HUES64 (cell line): ENCODE measurements around the gene RHBDD1.

Experiments used
- H3K27ac ChIP-seq: 2 replicates; pipeline ENCODE4 v1.7.0; 2013; ENCODE audit warnings: low read depth, low read length, inconsistent platforms
- H3K27me3 ChIP-seq: 2 replicates; pipeline ENCODE4 v1.6.1; 2013; ENCODE audit warnings: mild to moderate bottlenecking, low read length; ENCODE audit not compliant: insufficient read depth
- H3K36me3 ChIP-seq: 2 replicates; pipeline ENCODE4 v1.6.1; 2013; ENCODE audit warnings: mild to moderate bottlenecking, low read length; ENCODE audit not compliant: insufficient read depth
- H3K4me1 ChIP-seq: 2 replicates; pipeline ENCODE4 v1.6.1; 2013; ENCODE audit warnings: mild to moderate bottlenecking, low read length, moderate library complexity; ENCODE audit not compliant: insufficient read depth
- H3K4me3 ChIP-seq: 2 replicates; pipeline ENCODE4 v1.5.1; 2013; ENCODE audit warnings: mild to moderate bottlenecking, low read length, moderate library complexity
- H3K9ac ChIP-seq: 2 replicates; pipeline ENCODE4 v1.6.1; 2013; ENCODE audit warnings: mild to moderate bottlenecking, low read depth, low read length
- H3K9me3 ChIP-seq: 2 replicates; pipeline ENCODE4 v1.6.1; 2013; ENCODE audit warnings: low read depth, low read length; ENCODE audit not compliant: insufficient read depth
- WGBS: fragments of 150-250, 120-280 bp; methylation state at CpG from one replicate; pipeline ENCODE4 v1.1.7; 2013; ENCODE audit warnings: missing lambda C conversion rate; 5-methylcytosine and 5-hydroxymethylcytosine counted together

RHBDD1 gene

DNA sequence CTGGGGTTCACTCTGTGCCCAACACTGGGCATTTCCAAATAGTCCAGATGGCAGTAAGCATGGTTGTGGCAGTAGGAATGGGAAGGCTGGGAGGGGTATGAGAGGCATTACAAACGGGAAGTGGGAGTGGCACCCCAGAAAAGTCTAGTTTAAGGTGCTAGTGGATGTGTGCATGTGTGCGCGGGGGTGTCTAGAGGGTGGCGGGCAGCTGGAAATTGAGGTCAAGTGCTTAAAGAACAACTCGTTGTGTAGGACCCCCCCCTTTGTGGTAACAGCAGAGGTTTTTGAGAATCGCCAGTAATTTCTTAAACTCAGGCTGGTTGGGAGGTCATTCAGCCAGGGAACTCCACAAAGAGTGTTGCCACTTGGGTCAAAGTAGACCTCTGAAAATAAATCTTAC lies 69.9 kb downstream of the RHBDD1 start:
- 0 out of 2 replicates have a peak, but pooled peaks cover 6% of the 10 kb centered on the region for H3K36me3 ChIP-seq
- H3K4me3 ChIP-seq, result no peak overlapping the region
- no peaks in the 10 kb centered on the region for H3K27me3 ChIP-seq
- no peaks in the 10 kb centered on the region for H3K9me3 ChIP-seq
- H3K4me1 ChIP-seq, result no peaks in the 10 kb centered on the region
- no peak overlapping the region for H3K27ac ChIP-seq
- WGBS, result 80% methylated on average over 6 of the region's 6 CpGs
- H3K9ac ChIP-seq, result no peak overlapping the region

DNA sequence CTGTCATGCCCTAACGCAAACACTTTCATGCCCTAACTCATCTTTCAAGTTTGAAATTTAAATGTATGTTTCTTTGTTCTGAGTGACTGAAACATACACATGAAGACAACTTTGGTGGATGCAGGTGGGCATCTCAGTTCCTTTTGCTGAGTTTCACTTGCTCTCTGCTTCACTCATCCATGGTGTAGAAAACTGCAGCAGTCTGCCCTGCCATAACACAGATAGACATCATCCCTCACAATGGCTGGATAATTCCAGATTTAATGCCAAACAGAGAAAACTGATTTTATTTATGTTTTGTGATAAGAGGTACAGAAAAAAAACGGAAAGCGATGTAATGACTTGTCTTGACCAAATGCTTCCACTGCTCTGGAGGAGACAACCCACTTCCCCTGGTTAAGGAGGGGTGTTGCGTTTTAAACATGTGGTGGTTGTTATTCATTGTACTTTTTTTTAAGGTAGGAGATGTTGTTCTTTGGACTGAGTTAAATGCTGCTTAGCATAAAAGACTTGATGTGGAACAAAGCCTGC lies 70.4 kb downstream of the RHBDD1 start:
- H3K36me3 ChIP-seq, result 0 out of 2 replicates have a peak, but pooled peaks cover 6% of the 10 kb centered on the region
- no peak overlapping the region for H3K27ac ChIP-seq
- no peaks in the 10 kb centered on the region for H3K9me3 ChIP-seq
- WGBS, result 96% methylated on average over 4 of the region's 4 CpGs
- H3K4me1 ChIP-seq, result no peaks in the 10 kb centered on the region
- no peaks in the 10 kb centered on the region for H3K27me3 ChIP-seq
- no peak overlapping the region for H3K9ac ChIP-seq
- no peak overlapping the region for H3K4me3 ChIP-seq

DNA sequence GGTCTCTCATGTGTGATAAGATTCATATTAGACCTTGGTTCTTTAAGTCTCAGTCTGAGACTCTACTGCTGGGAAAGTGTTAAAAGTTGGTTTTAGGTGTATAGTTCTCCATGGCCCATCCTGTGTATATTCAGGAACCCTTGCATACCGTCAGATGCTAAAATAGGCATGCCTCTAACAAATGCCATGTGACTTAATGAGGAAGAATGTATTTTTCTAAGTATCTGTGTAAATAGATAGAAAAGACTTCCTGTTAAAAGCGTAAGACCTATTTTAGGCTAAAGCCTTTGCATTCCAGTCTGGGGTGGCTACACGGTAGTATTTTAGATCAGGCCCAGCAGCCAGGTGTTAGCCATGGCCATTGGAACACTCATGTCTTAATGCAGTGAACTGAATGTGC lies 73.3 kb downstream of the RHBDD1 start:
- Histone ChIP-seq H3K27me3 (no peaks in the 10 kb centered on the region), H3K9me3 (no peaks in the 10 kb centered on the region), H3K36me3 (0 out of 2 replicates have a peak, but pooled peaks cover 5% of the 10 kb centered on the region), H3K4me1 (no peaks in the 10 kb centered on the region), H3K27ac (no peak overlapping the region), H3K9ac (no peak overlapping the region), H3K4me3 (no peak overlapping the region)
- 95% methylated on average over 3 of the region's 3 CpGs for WGBS

DNA sequence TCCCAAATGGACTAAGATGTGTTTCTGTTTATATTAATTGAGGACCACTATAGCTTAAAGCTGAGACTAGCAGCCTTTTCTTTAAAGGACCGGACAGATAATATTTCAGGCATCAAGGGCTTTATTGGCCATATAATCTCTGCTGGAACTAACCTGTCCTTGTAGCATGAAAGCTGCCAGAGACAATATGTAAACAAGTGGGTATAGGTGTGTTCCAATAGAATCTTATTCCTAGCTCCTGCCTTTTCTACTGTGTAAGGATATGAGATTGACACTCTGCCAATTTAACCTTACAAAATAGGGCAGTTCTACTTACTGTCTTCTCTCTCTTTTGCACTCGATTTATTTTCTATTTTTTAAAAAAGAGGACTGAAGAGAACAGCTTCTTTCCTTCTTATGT lies 74.0 kb downstream of the RHBDD1 start:
- no peak overlapping the region for H3K9ac ChIP-seq
- peaks cover 6% of the 10 kb centered on the region; the same call in 1 of the 2 replicates for H3K36me3 ChIP-seq
- 89% methylated on average over 2 of the region's 2 CpGs for WGBS

DNA sequence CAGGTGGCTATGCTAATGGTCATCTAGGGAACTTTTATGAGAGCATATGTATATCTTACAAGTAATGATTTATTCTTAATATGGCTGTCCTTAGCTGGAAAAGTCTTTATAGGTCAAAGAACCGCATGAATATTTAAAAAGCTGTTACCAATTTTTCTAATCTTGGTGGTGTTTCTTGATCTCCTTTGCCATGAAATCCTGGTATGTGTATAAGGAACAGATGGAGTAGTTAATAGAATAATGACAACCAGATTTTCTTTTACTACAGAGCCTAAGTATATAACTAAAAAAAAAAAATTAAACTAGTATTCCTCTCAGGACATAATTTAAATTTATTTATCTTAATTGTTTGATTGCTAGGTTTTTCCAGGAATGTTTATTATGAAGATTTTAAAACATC lies 74.5 kb downstream of the RHBDD1 start:
- no peaks in the 10 kb centered on the region for H3K9me3 ChIP-seq
- no CpG with 5 or more reads among the region's 1 CpG for WGBS
- no peak overlapping the region for H3K9ac ChIP-seq
- H3K4me1 ChIP-seq, result no peaks in the 10 kb centered on the region
- H3K27ac ChIP-seq, result no peak overlapping the region
- peaks cover 8% of the 10 kb centered on the region; the same call in 1 of the 2 replicates for H3K36me3 ChIP-seq
- no peaks in the 10 kb centered on the region for H3K27me3 ChIP-seq
- no peak overlapping the region for H3K4me3 ChIP-seq

More for the DNA sequence above, 74.0 kb downstream of the RHBDD1 start:
- no peaks in the 10 kb centered on the region for H3K4me1 ChIP-seq
- H3K27me3 ChIP-seq, result no peaks in the 10 kb centered on the region
- H3K9me3 ChIP-seq, result no peaks in the 10 kb centered on the region
- H3K27ac ChIP-seq, result no peak overlapping the region
- H3K4me3 ChIP-seq, result no peak overlapping the region

DNA sequence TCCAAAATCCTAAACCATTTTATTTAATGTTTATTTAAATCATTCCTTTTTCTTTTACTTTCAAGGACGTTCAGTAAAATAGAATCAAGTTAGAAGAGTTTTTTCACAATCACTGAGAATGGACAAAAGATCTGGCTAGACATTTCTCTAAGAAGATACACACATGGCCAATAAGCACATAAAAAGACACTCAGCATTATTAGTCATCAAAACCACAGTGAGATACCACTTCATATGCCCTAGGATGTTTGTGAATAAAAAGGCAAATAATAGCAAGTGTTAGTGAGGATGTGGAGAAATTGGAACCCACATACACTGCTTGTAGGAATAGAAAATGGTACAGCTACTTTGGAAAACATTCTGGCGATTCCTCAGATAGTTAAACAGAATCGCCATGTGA lies 76.1 kb downstream of the RHBDD1 start:
- H3K9ac ChIP-seq, result no peak overlapping the region
- H3K9me3 ChIP-seq, result no peaks in the 10 kb centered on the region
- no peak overlapping the region for H3K27ac ChIP-seq
- H3K4me1 ChIP-seq, result no peaks in the 10 kb centered on the region
- H3K36me3 ChIP-seq, result peaks cover 7% of the 10 kb centered on the region; the same call in 1 of the 2 replicates
- no peaks in the 10 kb centered on the region for H3K27me3 ChIP-seq
- H3K4me3 ChIP-seq, result no peak overlapping the region
- 100% methylated on average over 2 of the region's 3 CpGs for WGBS

DNA sequence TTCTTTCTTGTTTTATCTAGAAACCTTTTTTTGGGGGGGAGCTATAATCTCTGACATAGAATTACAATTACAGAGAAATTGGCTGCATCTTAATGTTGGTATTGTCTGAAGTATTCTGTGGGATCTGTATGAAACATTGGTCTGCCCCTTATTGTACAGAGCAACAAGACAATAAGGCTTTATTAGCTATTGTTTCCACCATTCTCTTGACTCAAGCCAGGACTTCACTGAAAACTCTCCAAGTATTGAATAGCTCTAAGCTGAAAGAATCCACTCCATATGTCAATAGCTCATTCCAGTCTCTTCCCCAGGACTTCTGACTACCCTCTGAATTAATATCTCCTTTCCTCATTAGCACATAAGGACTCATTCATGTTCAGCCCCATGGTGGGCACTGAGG lies 77.8 kb downstream of the RHBDD1 start:
- H3K27me3 ChIP-seq, result no peaks in the 10 kb centered on the region

DNA sequence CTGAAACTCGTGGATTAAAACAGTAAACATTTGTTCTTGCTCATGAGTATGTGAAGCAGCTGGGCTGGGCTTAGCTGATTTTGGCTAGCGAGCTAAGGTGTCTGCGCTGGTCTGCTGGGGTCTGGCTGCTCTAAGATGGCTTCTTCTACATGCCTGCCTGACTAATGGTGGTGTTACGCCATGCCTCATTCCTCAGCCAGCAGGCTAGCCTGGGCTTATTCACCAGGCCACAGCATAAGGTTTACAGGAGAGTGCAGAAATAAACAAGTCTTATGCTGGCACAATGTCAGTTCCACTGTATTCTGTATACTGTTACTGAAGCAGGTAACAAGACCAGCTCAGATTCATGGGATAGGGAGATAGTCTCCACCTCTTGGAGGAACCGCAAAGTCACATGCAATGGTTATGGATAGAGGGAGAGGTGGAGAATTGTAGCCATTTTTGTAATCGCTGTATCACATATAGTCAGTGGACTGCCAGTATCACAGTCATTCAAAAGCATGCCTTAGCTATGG lies 80.0 kb downstream of the RHBDD1 start:
- Histone ChIP-seq H3K4me1 (no peaks in the 10 kb centered on the region), H3K9me3 (no peaks in the 10 kb centered on the region), H3K27ac (no peak overlapping the region), H3K36me3 (peaks cover 4% of the 10 kb centered on the region; the same call in 1 of the 2 replicates), H3K27me3 (no peaks in the 10 kb centered on the region), H3K4me3 (no peak overlapping the region), H3K9ac (no peak overlapping the region)
- WGBS, result 95% methylated on average over 5 of the region's 6 CpGs

More for the DNA sequence above, 77.8 kb downstream of the RHBDD1 start:
- Histone ChIP-seq H3K4me3 (no peak overlapping the region), H3K4me1 (no peaks in the 10 kb centered on the region), H3K9me3 (no peaks in the 10 kb centered on the region), H3K36me3 (peaks cover 4% of the 10 kb centered on the region; the same call in 1 of the 2 replicates), H3K9ac (no peak overlapping the region), H3K27ac (no peak overlapping the region)

DNA sequence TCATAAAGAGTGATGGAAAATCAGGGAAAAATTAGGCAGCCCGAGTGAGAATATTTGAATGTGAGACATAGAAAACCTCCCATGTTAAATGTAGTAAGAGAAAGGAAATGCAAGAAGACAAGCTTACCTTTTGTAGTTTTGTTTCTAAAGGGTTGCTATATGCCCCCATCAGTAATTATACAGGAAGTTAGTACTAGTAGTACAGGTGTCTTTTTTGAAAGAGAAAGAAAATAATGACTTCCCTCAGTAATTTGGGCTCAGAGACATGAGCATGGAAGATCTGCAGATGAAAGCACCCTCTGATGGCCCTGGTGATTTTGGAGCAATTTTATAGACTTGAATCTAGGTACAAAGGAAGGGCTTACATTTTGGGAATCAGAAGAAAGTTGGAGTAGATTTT lies 80.8 kb downstream of the RHBDD1 start:
- Histone ChIP-seq H3K27ac (no peak overlapping the region), H3K4me1 (no peaks in the 10 kb centered on the region), H3K9ac (no peak overlapping the region), H3K36me3 (peaks cover 4% of the 10 kb centered on the region; the same call in 1 of the 2 replicates), H3K9me3 (no peaks in the 10 kb centered on the region), H3K4me3 (no peak overlapping the region), H3K27me3 (no peaks in the 10 kb centered on the region)
- 94% methylated on average over 1 of the region's 1 CpG for WGBS

DNA sequence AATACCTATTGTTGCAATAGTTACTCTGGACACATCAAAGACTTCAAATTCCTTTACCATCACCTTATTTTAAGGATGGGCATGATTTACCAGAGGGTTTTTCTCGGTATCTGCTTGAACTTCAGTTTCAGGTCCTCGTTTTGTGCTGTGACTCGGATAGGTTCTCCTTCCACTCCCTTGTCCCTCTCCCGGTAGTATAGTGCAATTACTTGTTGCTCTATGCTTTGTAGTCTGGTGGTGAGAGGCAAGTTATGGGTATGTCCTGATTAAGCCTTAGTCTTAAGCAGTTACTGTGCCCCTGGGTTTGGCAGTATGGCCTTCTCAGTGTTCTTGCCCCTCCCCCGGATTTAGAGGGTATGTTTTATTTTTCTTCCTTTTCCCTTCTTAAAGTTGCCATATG lies 96.6 kb downstream of the RHBDD1 start:
- no peak overlapping the region for H3K9ac ChIP-seq
- H3K4me1 ChIP-seq, result 0 out of 2 replicates have a peak, but pooled peaks cover 6% of the 10 kb centered on the region
- 92% methylated on average over 3 of the region's 5 CpGs for WGBS

DNA sequence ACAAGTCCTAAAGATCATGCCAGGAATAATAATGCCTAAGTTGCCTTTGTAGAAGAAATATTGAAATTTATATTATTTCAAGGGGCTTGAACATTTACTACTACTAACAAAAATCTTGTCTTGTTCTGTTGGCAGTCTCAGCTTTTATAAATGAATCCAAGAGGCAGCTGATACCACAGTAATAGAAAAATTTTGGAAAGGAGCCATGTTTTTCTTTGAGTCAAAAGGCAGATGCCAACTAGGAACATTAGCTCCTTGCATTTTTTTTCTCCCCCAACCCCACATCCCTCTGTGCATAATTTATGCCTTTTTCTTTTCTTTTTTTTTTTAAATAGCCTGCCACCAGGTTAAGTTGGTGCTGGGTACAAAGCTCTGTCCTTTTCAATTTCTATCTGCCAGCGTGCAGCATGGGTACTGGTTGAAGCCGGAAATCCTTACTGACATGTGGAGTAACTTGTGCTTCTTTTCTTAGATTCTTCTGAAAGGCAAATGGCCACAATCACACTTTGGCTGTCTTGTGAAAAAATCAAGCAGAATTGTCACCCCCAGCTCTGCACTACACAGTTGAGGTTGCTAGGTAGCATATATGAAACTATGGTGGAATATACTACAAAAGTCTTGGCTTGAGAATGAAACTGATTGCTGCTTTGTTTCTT lies 98.8 kb downstream of the RHBDD1 start:
- H3K9ac ChIP-seq, result no peak overlapping the region
- no peak overlapping the region for H3K27ac ChIP-seq
- H3K9me3 ChIP-seq, result no peaks in the 10 kb centered on the region
- H3K4me1 ChIP-seq, result 0 out of 2 replicates have a peak, but pooled peaks cover 6% of the 10 kb centered on the region
- H3K4me3 ChIP-seq, result no peak overlapping the region
- WGBS, result 94% methylated on average over 2 of the region's 2 CpGs
- H3K36me3 ChIP-seq, result no peaks in the 10 kb centered on the region
- H3K27me3 ChIP-seq, result no peaks in the 10 kb centered on the region

More for the DNA sequence above, 96.6 kb downstream of the RHBDD1 start:
- Histone ChIP-seq H3K36me3 (no peaks in the 10 kb centered on the region), H3K27ac (no peak overlapping the region), H3K4me3 (no peak overlapping the region), H3K27me3 (no peaks in the 10 kb centered on the region), H3K9me3 (no peaks in the 10 kb centered on the region)
